Measurements from ENCODE around the gene ITIH5.
"Not testable (repeated sequence)": the region's sequence is repeated elsewhere in the genome, so short reads cannot be mapped to it uniquely, and the experiment has no call there.

DNA sequence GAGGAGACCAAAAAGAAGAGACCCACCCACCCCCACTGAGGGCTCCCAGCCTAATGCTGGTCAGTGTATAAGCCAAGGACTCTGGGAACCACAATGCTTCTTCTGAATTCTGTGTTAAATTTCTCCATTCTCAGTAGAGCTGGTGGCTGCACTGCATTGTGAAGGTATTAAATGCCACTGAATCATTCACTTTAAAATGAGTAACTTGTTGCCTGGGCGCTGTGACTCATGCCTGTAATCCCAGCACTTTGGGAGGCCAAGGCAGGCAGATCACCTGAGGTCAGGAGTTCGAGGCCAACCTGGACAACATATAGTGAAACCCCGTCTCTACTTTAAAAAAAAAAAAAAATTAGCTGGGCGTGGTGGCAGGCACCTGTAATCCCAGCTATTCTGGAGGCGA, 13.3 kb upstream of the ITIH5 start:
- TF ChIP-seq PHF20 (CRISPR knock-in tag; IDR thresholded peaks at IDR 0.05); SMAD1 (CRISPR knock-in tag; IDR thresholded peaks at IDR 0.05; ENCODE audit: borderline replicate concordance, low read depth): not testable (repeated sequence)
